ENCODE measurements around the gene RXRA. TPM values are rescaled to one million over a fixed set of nuclear protein-coding genes. Genes with fewer than 3 reads are reported as not detected.

Gene RXRA
- polyA plus RNA-seq, 1 of the 3 experiments (the other 2 are of a cell fraction): 7.6 TPM

DNA sequence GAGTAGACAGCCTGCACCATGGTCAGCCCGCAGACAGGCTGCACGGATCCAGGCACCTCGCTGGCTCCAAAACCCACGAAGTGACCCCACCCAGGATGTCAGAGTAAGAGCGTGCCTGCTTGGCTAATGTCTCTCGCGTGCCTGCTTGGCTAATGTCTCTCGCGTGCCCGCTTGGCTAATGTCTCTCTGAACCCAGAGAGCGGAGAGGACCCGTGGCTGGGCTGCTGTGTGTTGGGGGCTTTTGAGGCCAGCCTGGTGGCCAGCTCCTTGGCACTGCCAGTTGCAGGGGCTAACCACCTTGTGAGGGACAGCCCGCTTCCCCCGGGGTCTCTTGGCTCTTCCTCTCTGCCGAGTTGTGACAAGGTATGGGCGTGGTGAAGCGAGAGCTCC, 8.9 kb upstream of the RXRA start:
- peak overlapping the region in 1 of 2 experiments; percentile 21; a peak in 1 of 4 replicates for H3K27ac ChIP-seq (ENCODE audit: low read depth in 2 of 2, low read length in 1 of 2)
- H3K9ac ChIP-seq: no peak overlapping the region
- H3K79me2 ChIP-seq (ENCODE audit: insufficient read depth): no peaks in the 10 kb centered on the region
- no peaks in the 10 kb centered on the region for H3K27me3 ChIP-seq (ENCODE audit: insufficient read depth)
- TF ChIP-seq SIN3A (IDR thresholded peaks at IDR 0.05; ENCODE audit: borderline replicate concordance, low read depth, low read length) (no peak), POLR2AphosphoS5 (IDR thresholded peaks at IDR 0.05; ENCODE audit: low read depth, low read length) (no peak)
- TF ChIP-seq, protein P1, sequence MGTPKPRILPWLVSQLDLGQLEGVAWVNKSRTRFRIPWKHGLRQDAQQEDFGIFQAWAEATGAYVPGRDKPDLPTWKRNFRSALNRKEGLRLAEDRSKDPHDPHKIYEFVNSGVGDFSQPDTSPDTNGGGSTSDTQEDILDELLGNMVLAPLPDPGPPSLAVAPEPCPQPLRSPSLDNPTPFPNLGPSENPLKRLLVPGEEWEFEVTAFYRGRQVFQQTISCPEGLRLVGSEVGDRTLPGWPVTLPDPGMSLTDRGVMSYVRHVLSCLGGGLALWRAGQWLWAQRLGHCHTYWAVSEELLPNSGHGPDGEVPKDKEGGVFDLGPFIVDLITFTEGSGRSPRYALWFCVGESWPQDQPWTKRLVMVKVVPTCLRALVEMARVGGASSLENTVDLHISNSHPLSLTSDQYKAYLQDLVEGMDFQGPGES (IDR thresholded peaks at IDR 0.05; ENCODE audit: low read depth, low read length): no peak
- TF ChIP-seq, protein P2, sequence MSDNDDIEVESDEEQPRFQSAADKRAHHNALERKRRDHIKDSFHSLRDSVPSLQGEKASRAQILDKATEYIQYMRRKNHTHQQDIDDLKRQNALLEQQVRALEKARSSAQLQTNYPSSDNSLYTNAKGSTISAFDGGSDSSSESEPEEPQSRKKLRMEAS (IDR thresholded peaks at IDR 0.05; ENCODE audit: low read depth): no peak
- POLR2A ChIA-PET: interaction anchor here (0.6 to 1.0 kb wide), 2 partner anchors 23 to 437 kb away, joined by 3 read pairs; no protein-coding TSS in a partner anchor
- DNase-seq: no peak
- CTCF ChIA-PET: interaction anchor here (0.7 to 1.8 kb wide), 4 partner anchors 23 to 126 kb away, joined by 3 to 6 read pairs (median 4); no protein-coding TSS in a partner anchor
- H3F3A ChIP-seq (replicated peaks; ENCODE audit: insufficient read depth): peaks cover 7% of the 10 kb centered on the region
- H4K20me1 ChIP-seq (ENCODE audit: insufficient read depth): no peaks in the 10 kb centered on the region
- H3K36me3 ChIP-seq (replicated peaks in 1 of 2; ENCODE audit: control insufficient read depth in 1 of 2, insufficient read depth in 2 of 2, low read length in 1 of 2): no peaks in the 10 kb centered on the region
- WGBS (ENCODE audit: low lambda C conversion rate): 60% methylated on average over 11 of the region's 17 CpGs
- H2AFZ ChIP-seq (ENCODE audit: low read depth): no peak overlapping the region
- H3K4me1 ChIP-seq (ENCODE audit: control insufficient read depth in 1 of 2, insufficient read depth in 2 of 2, low read depth in 1 of 2, low read length in 1 of 2): peaks cover 30% of the 10 kb centered on the region in 2 experiments
- no peak overlapping the region for H3K4me3 ChIP-seq (ENCODE audit: low read depth in 2 of 2, low read length in 1 of 2)
- no peaks in the 10 kb centered on the region for H3K9me2 ChIP-seq
- no peaks in the 10 kb centered on the region for H3K9me3 ChIP-seq
- H3K4me2 ChIP-seq: peak overlapping the region; percentile 23; the same call in 1 of the 2 replicates

DNA sequence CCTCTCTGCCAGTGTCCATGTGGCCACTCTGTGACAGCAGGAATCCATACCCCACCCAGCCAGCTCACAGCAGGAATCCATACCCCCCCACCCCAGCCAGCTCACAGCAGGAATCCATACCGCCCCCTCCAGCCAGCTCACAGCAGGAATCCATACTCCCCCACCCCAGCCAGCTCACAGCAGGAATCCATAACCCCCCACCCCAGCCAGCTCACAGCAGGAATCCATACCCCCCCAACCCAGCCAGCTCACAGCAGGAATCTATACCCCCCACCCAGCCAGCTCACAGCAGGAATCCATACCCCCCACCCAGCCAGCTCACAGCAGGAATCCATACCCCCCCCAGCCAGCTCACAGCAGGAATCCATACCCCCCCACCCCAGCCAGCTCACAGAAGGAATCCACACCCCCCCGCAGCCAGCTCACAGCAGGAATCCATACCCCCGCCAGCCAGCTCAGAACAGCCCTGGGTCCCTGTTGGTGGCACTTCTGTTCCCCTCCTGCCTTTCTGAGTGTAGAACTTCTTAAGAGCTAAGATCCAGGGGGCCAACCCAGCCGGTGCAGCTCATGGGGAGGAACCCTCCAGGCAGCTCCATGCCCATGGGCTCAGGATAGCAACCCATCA, 8.4 kb upstream of the RXRA start:
- Histone ChIP-seq H3K27ac (ENCODE audit: low read depth in 2 of 2, low read length in 1 of 2) (peak overlapping the region in 1 of 2 experiments; percentile 36; a peak in 1 of 4 replicates), H3K9me3 (no peaks in the 10 kb centered on the region), H4K20me1 (ENCODE audit: insufficient read depth) (no peaks in the 10 kb centered on the region), H3K27me3 (ENCODE audit: insufficient read depth) (no peaks in the 10 kb centered on the region), H3K9ac (no peak overlapping the region; the same call in 1 of the 2 replicates), H3F3A (replicated peaks; ENCODE audit: insufficient read depth) (peaks cover 7% of the 10 kb centered on the region), H2AFZ (ENCODE audit: low read depth) (no peak overlapping the region), H3K36me3 (replicated peaks in 1 of 2; ENCODE audit: control insufficient read depth in 1 of 2, insufficient read depth in 2 of 2, low read length in 1 of 2) (no peaks in the 10 kb centered on the region), H3K4me1 (ENCODE audit: control insufficient read depth in 1 of 2, insufficient read depth in 2 of 2, low read depth in 1 of 2, low read length in 1 of 2) (peaks cover 30% of the 10 kb centered on the region in 2 experiments), H3K9me2 (no peaks in the 10 kb centered on the region), H3K79me2 (ENCODE audit: insufficient read depth) (no peaks in the 10 kb centered on the region), H3K4me2 (peak overlapping the region; percentile 70), H3K4me3 (ENCODE audit: low read depth in 2 of 2, low read length in 1 of 2) (no peak overlapping the region)
- TF ChIP-seq MEF2A (IDR thresholded peaks at IDR 0.05; ENCODE audit: borderline replicate concordance, low read depth) (no peak), EP300 (IDR thresholded peaks at IDR 0.05; ENCODE audit: borderline replicate concordance in 1 of 2, low read depth in 1 of 2, low read length in 1 of 2) (no peak), SMC3 (IDR thresholded peaks at IDR 0.05; ENCODE audit: low read depth, low read length) (no peak), TAF1 (IDR thresholded peaks at IDR 0.05; ENCODE audit: borderline replicate concordance, low read depth, low read length) (no peak), RFX5 (IDR thresholded peaks at IDR 0.05; ENCODE audit: low read length) (no peak), NRF1 (IDR thresholded peaks at IDR 0.05; ENCODE audit: low read depth, low read length) (no peak), JUND (IDR thresholded peaks at IDR 0.05) (no peak), CHD2 (IDR thresholded peaks at IDR 0.05; ENCODE audit: low read length, partially characterized antibody) (no peak), POLR2AphosphoS5 (IDR thresholded peaks at IDR 0.05; ENCODE audit: low read depth, low read length) (no peak), TCF12 (IDR thresholded peaks at IDR 0.05) (no peak), YY1 (IDR thresholded peaks at IDR 0.05; ENCODE audit: low read depth) (no peak), FOSL2 (IDR thresholded peaks at IDR 0.05; ENCODE audit: borderline replicate concordance, low read depth) (no peak)
- TF ChIP-seq, protein P2 (IDR thresholded peaks at IDR 0.05; ENCODE audit: low read depth): no peak
- TF ChIP-seq, protein P3, sequence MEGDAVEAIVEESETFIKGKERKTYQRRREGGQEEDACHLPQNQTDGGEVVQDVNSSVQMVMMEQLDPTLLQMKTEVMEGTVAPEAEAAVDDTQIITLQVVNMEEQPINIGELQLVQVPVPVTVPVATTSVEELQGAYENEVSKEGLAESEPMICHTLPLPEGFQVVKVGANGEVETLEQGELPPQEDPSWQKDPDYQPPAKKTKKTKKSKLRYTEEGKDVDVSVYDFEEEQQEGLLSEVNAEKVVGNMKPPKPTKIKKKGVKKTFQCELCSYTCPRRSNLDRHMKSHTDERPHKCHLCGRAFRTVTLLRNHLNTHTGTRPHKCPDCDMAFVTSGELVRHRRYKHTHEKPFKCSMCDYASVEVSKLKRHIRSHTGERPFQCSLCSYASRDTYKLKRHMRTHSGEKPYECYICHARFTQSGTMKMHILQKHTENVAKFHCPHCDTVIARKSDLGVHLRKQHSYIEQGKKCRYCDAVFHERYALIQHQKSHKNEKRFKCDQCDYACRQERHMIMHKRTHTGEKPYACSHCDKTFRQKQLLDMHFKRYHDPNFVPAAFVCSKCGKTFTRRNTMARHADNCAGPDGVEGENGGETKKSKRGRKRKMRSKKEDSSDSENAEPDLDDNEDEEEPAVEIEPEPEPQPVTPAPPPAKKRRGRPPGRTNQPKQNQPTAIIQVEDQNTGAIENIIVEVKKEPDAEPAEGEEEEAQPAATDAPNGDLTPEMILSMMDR (IDR thresholded peaks at IDR 0.05): no peak
- TF ChIP-seq, protein P4, sequence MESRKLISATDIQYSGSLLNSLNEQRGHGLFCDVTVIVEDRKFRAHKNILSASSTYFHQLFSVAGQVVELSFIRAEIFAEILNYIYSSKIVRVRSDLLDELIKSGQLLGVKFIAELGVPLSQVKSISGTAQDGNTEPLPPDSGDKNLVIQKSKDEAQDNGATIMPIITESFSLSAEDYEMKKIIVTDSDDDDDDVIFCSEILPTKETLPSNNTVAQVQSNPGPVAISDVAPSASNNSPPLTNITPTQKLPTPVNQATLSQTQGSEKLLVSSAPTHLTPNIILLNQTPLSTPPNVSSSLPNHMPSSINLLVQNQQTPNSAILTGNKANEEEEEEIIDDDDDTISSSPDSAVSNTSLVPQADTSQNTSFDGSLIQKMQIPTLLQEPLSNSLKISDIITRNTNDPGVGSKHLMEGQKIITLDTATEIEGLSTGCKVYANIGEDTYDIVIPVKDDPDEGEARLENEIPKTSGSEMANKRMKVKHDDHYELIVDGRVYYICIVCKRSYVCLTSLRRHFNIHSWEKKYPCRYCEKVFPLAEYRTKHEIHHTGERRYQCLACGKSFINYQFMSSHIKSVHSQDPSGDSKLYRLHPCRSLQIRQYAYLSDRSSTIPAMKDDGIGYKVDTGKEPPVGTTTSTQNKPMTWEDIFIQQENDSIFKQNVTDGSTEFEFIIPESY (IDR thresholded peaks at IDR 0.05; ENCODE audit: borderline replicate concordance, low read depth): no peak
- no peak for DNase-seq
- ChIA-PET POLR2A (interaction anchor here (0.6 to 1.0 kb wide), 2 partner anchors 24 to 437 kb away, joined by 3 read pairs; no protein-coding TSS in a partner anchor), CTCF (interaction anchor here (0.7 to 1.8 kb wide), 4 partner anchors 9 to 125 kb away, joined by 3 to 6 read pairs (median 4); no protein-coding TSS in a partner anchor)
- 49% methylated on average over 3 of the region's 4 CpGs for WGBS (ENCODE audit: low lambda C conversion rate)
